NCI-H510A (cell line): ENCODE measurements around the gene GPR42.
"Not testable (repeated sequence)": the region's sequence is repeated elsewhere in the genome, so short reads cannot be mapped to it uniquely, and the experiment has no call there.

Experiments used
- DNase-seq: peaks from one replicate; lab custom pipeline; 2025; lab: John Stamatoyannopoulos, UW

The GPR42 gene

DNA sequence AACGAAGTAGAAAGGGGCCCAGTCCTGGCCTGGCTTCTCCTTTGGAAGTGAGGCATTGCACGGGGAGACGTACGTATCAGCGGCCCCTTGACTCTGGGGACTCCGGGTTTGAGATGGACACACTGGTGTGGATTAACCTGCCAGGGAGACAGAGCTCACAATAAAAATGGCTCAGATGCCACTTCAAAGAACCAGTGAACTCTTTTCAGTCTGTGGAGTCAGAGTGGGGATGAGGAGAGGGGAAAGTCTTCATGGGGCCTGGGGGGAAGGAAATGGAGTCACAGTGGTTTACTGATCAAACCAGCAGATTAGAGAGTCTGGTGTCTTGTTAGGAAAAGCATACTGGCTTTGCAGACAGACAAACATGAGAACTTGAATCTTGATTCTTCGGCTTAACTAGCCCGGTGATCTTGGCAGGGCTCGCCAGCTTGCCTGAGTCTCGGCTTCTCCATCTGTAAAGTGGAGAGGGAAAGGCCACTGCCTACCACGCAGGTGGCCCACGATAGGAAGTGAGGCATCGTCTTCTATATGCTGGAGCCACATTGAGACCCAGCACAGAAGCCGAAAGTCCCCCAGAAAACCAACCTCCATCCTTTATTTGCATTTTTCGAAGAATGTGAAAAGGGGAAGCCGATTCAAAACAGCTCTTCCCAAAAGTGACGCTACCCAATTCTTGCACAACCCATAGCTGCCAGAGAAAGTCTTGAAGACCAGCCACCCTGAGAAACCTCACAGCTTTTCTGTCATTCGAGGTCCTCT lies 23.5 kb upstream of the GPR42 start, which contains the start of gene FFAR1:
TSS of gene FFAR1 (plus strand) at position 732 of the 759 bp plus-strand sequence. CDS start 3,650 bp downstream, outside the sequence.
- DNase-seq, result no peak

DNA sequence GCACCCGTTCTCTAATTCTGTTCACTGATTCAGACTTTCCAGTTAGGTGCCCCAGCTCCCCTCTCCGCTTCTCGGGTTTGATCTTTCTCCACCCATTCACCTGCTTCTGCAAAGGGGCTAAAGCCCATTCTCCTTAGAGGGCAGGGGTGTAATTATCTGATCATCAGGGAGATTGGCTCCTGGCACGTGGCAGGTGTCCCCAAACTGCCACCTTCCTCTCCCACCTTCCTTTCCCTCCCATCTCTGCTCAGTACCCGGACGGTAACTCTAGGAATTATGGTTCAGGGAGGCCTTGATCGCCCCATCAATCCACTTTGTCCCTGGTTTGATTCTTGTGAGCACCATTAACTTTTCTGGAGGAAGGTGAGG lies 23.0 kb upstream of the GPR42 start:
- DNase-seq, result no peak

DNA sequence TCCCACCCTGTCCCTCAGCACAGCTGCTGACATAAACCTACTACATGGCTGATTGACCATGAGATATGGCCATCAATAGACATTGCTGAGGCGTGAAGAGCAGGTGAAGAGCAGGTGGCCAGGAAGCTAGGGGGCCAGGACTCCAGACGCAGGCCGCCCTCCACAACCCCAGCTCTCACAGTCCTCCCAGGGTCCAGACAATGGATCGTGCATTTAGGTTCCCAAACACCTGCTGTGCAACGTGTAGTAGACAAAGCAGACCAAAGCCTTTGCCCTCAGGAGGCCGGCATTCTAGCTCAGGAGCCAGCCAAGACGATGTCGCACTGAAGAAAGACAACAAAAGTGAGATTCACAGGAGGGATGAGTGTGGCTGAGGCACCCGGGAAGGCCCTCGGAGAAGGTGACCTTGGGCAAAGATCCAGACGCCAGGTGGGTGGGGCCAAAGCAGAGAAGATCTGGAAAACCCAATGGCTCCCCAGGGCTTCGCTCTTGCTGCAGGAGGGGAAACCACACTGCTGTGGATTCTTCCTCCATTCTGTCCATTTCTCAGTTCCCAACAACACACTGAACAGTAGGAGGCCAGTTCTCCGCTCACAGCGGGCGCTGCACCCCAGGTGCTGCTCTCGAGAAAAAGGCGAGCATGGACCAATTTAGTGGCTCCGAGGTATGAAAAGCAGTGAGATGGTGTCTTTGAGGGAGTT lies 21.8 kb upstream of the GPR42 start:
- DNase-seq, result no peak

DNA sequence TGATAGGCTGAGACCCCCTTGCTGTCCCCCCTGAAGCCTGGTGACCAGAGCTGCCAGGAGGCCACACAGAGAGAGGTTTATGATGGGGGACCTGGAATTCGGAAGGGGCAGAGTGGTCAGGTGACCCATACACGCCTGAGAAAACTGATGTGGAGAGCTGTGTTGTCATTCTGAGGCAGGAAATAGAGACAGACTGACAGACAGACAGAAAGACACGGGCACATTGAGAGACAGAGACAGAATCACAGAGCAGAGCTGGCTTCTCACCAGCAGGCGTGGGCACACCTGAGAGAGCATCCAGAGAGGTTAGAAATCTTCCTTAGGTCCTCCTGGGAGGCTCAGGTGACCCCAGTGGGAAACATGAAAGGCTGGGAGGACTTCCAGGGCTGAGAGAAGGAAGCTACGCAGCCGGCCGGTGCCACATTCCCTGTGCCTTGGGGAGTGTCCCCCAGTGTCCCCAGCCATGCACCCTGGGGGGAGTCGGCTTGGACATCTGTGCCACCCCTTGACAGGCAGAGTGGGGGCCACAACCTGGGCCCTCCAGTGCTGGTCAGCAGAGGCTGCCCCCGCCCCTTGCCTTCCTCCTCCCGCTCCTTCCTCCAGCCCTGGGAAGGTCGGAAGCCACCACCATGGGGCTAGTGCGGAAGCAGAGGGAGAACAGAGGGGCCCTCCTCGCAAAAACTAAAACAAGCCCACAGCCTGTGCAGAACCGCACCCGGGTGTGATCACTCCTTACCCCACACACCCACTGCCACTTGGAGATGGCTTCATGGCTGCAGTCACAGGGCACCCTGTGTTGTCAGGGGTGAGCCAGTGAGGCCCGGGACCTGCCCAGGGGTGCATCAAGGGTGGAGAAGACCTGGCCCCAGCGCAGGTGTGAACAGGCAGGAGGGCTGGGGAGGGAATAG lies 21.0 kb upstream of the GPR42 start:
- no peak for DNase-seq

DNA sequence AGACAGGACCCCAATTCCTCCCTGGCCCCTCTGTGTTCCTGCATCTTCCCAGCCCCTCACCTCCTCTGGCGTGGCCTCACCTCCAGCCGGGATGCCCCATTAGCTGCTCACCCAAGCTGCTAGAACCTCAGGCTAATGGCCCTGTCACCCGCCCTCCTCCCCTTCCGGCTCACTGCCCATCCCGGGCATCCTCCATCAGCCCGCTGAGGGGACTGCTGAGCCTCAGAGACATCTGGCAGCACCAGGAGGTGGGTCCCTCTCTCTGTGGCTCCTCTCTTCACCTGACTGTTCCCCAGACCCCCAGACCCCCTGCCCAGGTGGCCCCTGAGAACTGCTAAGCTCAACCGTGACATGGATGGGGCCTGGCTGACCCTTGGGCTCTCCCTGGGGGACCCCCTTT lies 20.3 kb upstream of the GPR42 start:
- no peak for DNase-seq

DNA sequence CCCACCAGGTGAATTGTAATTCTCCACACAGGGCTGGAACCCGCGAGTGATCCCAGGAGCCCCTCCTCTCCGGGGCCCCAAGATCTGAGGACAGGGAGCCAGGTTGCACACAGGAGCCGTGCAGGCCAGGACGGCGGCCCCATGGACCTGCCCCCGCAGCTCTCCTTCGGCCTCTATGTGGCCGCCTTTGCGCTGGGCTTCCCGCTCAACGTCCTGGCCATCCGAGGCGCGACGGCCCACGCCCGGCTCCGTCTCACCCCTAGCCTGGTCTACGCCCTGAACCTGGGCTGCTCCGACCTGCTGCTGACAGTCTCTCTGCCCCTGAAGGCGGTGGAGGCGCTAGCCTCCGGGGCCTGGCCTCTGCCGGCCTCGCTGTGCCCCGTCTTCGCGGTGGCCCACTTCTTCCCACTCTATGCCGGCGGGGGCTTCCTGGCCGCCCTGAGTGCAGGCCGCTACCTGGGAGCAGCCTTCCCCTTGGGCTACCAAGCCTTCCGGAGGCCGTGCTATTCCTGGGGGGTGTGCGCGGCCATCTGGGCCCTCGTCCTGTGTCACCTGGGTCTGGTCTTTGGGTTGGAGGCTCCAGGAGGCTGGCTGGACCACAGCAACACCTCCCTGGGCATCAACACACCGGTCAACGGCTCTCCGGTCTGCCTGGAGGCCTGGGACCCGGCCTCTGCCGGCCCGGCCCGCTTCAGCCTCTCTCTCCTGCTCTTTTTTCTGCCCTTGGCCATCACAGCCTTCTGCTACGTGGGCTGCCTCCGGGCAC lies 19.3 kb upstream of the GPR42 start:
- DNase-seq, result no peak

DNA sequence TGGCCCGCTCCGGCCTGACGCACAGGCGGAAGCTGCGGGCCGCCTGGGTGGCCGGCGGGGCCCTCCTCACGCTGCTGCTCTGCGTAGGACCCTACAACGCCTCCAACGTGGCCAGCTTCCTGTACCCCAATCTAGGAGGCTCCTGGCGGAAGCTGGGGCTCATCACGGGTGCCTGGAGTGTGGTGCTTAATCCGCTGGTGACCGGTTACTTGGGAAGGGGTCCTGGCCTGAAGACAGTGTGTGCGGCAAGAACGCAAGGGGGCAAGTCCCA lies 18.8 kb upstream of the GPR42 start:
- DNase-seq, result no peak

DNA sequence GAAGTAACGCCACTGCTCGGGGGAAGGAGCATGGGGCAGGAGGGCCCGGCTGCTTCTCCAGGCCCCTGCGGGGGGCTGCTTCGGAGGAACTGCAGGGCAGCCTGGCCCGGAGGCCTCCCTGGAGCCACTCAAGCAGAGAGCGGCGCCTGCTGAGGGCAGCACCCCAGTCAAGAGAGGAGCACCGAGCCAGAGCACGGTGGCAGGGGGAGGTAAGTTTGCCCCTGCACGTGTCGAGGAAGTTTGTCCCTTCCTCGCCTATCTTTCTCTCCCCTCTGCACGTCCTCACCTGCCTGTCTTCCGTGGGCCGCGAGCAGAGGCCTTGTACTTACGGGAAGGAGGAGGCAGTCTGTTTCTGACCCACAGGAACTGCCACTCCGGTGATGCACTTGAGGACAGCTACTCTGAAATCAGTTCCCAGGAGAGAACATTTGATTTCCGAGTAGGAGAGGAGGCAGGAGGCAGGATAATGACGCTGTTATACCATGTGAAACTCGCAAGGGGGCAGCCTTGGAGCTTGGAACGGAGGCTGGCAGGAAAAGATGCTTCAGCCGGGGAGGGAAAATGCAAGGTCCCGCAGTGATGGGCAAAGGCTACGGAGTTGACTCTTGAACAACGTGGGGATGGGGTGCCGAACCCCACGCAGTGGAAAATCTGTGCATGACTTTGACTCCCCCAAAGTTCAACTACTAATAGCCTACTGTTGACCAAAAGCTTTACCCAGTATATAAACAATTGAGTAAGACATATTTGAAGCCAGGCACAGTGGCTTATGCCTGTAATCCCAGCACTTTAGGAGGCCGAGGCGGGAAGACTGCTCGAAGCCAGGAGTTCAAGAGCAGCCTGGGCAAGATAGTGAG lies 18.2 kb upstream of the GPR42 start:
- DNase-seq, result peak; percentile 29

DNA sequence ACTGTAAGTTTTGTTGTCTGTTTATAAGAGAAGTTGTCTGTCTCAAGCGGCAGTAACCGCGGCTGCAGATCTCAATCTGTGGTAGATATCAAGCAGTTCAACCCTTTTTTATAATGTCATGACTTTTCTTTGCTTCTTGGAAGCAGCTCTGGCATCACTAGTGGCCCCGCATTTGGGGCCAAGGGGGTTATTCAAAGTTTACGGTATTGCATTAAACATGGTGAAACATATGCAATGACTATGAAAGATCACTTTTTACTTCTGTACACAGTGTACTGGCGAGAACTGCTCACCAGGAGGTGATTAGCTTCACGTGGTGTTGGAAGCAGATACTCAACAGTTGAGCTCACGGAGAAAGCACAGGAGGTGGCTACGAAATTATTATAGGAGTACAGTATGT lies 17.2 kb upstream of the GPR42 start:
- DNase-seq, result no peak

DNA sequence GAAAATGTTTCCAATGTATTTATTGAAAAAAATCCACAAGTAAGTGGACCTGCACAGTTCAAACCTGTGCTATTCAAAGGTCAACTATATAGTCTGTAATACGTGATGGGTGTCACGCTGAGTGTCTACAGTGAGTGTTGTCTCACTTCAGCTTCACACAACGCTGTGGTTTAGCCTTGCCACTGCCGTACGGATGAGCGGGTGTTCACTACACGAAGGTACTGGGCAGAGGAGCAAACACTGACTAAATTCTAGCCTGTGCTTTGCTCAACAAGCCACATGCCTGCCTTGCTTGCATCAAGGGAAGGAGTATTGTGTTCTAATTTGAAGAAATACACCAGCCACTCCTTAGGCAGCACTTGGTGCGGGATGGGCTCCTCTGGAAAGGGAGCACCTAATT lies 16.0 kb upstream of the GPR42 start:
- no peak for DNase-seq

DNA sequence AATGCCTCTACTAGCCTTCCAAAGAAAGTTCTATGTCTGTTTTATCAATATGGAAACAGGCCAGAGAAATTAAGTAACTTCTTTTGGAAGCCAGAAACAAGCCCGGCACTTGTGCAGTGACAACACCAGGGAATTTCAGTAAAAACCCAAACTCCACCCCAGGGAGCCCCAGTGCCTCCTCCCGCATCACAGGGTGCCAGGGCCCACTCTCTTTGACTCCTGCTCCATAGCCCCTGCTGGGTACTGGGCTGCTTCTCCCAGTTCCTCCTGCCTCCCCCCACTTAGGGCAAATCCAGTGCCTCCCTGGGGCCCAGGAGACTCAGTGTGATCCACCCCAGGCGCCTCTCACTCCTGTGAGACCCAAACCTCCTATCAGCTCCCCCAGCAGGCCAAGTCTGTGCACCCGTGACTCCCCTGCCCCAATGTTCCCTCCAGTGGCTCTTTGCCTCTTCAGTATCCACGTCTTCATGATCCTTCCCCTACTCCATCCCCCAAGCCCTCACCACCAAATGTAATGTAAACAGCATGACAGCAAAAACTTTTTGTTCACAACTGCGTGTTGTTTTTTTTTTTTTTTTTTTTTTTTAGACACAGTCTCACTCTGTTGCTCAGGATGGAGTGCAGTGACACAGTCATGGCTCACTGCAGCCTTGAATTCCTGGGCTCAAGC lies 14.9 kb upstream of the GPR42 start:
- DNase-seq, result no peak

DNA sequence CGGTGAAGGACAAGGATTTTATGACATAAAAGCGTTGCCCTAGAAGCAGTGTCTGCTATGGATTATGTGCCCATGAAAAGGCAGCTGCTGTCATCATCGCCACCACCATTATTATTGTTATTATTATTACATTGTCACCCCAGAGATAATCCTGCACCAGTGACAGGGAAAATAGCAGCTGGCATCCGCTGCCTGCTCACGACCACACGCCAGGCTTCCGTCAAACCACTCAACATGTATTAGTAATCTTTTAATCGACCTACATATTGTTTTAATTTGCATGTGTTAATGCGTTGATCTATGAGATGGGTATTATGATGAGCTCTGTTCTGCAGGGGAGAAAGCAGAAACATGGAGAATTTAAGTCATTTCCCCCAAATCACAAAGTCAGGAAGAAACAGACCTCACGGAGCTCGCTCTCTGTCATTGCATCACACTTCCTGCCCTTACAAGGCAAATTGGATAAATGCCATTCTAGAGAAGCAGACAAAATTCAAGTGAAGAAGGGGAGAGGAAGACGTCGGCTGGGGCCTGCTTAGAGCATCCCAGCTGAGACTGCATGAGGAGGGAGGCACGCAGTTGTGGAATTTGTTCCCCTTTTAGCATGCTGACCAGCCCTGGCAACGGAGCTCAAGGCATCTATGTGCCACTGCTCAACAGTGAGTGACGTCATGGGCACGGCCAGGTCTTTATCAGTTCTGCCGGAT lies 12.8 kb upstream of the GPR42 start, which contains the start of gene FFAR3:
TSS of gene FFAR3 (plus strand) at position 594 of the 707 bp plus-strand sequence. CDS start 431 bp downstream, outside the sequence.
- DNase-seq, result no peak

DNA sequence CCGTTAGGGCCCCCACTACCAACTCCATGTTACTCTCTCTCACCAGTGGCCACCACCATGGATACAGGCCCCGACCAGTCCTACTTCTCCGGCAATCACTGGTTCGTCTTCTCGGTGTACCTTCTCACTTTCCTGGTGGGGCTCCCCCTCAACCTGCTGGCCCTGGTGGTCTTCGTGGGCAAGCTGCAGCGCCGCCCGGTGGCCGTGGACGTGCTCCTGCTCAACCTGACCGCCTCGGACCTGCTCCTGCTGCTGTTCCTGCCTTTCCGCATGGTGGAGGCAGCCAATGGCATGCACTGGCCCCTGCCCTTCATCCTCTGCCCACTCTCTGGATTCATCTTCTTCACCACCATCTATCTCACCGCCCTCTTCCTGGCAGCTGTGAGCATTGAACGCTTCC lies 12.0 kb upstream of the GPR42 start:
- DNase-seq, result not testable (repeated sequence)

DNA sequence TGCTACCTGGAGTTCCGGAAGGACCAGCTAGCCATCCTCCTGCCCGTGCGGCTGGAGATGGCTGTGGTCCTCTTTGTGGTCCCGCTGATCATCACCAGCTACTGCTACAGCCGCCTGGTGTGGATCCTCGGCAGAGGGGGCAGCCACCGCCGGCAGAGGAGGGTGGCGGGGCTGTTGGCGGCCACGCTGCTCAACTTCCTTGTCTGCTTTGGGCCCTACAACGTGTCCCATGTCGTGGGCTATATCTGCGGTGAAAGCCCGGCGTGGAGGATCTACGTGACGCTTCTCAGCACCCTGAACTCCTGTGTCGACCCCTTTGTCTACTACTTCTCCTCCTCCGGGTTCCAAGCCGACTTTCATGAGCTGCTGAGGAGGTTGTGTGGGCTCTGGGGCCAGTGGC lies 11.5 kb upstream of the GPR42 start:
- DNase-seq, result not testable (repeated sequence)

DNA sequence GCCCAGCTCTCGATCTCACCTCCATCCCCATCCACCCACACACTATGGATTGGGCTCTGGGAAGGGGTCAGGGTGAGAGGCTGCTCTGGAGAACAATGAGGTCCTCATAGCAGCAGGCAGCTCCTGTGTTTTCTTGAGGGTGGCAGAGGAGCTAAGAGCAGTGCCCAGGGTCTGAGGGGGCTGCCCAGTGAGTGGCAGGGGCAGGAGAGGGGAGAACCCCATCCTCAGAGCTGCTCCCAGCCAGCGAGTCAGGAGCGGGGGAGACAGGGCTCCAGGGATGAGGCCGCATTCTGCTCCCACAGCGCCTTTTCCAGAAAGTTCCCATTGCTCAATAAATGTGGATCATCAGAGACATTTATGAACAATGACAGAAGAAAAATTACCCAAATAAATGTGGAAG lies 10.8 kb upstream of the GPR42 start:
- not testable (repeated sequence) for DNase-seq

DNA sequence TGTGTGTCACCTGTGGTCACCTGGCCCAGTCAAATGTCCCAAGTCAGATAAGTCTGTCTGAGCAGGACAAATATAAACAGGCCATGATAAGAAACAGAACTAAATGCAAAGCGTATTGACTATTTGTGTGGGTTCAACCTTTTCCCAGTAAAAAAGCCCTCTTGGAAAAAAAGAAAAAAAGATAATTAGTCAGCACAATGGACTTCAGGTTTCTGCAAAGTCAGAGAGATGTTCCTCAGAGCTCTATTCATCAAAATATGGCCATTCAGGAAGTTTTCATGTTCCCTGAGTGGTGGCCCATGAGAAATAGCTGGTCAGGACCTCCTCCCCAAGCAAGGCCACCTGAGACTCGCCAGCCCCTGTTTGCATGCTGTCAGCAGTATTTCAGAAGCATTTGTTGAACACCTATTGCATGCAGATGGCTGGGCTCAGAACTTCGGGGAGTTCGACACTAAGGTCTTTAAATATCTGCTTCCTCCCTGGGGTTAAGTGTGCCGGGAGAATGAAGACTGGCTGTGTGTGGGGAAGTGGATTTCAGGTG lies 9.9 kb upstream of the GPR42 start:
- DNase-seq, result no peak

DNA sequence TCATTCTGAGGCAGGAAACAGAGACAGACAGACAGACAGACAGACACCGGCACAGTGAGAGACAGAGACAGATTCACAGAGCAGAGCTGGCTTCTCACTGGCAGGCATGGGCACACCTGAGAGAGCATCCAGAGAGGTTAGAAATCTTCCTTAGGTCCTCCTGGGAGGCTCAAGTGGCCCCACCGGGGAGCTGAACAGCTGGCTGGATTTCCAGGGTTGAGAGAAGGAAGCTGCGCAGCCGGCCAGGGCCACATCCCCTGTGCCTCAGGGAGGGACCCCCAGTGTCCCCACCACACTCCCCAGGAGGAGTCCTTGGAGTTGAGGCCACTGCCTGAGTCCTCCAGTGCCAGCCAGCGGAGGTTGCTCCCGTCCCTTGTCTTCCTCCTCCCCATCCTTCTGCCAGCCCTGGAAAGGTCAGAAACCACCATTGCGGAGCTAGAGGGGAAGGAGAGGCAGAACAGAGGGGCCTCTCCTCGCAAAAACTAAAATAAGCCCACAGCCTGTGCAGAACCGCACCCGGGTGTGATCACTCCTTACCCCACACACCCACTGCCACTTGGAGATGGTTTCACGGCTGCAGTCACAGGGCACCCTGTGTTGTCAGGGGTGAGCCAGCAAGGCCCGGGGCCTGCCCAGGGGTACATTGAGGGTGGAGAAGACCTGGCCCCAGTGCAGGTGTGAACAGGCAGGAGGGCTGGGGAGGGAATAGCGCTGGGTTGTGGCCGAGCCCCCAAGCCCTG lies 8.4 kb upstream of the GPR42 start:
- no peak for DNase-seq

DNA sequence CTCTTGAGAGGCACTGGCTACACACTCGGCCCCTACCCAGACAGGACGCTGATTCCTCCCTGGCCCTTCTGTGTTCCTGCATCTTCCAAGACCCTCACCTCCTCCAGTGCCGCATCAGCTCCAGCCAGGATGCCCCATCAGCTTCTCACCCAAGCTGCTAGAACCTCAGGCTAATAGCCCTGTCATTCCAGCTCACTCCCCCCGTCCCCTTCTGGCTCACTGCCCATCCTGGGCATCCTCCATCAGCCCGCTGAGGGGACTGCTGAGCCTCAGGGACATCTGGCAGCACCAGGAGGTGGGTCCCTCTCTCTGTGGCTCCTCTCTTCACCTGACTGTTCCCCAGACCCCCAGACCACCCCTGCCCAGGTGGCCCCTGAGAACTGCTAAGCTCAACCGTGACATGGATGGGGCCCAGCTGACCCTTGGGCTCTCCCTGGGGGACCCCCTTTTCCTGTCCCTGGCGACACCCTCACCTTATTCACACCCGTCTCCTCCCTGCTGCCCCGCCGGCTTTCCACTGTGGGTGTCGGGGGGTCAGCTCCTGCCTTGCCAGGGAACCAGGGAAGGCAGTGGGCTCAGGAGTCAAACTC lies 7.8 kb upstream of the GPR42 start:
- DNase-seq, result no peak
